AG09319 (cell line): Measurements from ENCODE around the gene MYORG.

Experiments
- DNase-seq: peaks from one replicate; pipeline ENCODE4 v3.0.0-alpha.2; 2010; ENCODE audit warnings: low read depth; ENCODE audit errors: extremely low read depth
- CTCF ChIP-seq: IDR thresholded peaks from 2 replicates; pipeline ENCODE4 v1.5.1; 2011; ENCODE audit warnings: low read depth, mild to moderate bottlenecking, inconsistent platforms, low read length, moderate library complexity

The MYORG gene

DNA sequence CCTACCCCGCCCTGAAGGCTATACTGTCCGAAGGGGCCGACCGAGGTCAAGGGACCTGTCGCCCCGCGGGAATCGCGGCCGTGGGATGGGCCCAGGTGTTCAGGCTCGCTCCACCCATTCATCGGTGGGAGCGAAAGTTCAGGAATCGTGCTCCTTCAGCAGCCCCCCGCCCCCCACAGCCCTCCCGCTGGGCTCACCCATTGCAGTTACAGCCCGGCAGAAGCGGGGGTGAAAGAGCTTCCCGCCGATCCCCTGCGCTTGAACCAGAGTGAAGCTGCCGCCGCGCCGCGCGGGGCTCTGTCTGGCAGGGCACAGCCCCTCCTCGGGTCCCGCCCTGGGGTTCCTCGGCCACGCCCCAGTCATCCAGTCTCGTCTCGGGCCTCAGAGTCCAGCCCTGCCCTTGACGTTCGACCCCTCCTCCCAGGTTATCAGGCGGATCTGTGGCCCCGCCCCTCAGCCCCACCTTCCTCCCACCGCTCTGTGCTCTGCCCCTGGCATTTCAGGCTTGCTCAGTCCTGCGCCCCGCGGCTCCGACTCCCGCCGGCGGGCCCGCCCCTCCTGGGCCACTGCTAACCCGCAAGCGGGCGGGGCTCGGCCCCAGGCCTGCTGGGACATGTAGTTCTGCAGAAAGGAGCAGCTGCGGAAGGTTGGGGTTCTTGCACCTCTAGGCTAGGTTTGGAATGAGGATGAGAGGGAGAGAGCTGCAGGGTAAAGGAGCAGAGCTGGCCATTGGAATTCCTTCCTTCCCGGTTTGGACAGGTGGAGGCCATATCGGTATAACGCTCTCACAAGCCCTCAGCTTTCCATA, at the start of gene MYORG:
Gene MYORG (minus strand): TSS at position 303 of the 808 bp plus-strand sequence. CDS start 3,955 bp downstream, outside the sequence.
- peak; percentile 57 for DNase-seq
- TF ChIP-seq CTCF = no peak

DNA sequence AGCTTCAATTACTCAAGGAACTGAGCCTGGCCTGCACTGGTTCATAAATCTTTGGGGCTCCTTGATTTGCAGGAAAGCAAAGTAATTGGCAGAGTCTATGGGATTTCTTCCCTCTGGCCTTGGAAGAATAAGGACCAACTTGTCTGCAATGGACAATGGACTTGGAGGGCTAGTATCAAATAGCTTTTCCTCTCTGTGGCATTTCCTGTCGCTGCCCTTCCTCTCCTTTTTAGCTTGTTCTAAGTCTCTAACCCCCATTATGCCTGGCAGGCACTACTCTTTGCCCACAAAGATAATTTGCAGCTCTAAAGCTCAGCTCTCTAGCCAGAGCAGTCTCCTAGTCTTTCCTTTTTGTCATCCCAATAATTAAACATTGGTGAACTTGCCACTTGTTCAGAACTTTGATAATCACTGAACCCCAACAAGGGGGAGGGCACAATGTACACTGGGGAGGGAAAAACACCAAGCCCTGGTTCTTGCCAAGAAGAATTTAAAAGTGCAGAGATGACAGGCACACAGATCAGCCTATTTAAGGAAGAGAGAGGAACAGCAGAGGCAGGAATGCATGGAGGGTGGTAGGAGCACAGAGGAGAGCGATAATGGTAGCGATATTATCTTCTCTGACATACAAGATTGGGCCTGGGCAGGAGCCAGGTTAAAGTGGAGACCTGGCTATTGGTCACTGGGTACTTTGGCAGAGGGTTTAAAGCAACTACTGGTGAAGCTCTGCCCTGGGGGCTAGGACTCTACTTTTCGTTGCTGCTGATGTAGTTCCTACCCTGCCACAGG, 43.2 kb upstream of the MYORG start:
- TF ChIP-seq CTCF = no peak
- DNase-seq = no peak

GRCh38 chr9:34417734-34418133, 41.0 kb upstream of the MYORG start:
- no peak for DNase-seq
- TF ChIP-seq CTCF = no peak

DNA sequence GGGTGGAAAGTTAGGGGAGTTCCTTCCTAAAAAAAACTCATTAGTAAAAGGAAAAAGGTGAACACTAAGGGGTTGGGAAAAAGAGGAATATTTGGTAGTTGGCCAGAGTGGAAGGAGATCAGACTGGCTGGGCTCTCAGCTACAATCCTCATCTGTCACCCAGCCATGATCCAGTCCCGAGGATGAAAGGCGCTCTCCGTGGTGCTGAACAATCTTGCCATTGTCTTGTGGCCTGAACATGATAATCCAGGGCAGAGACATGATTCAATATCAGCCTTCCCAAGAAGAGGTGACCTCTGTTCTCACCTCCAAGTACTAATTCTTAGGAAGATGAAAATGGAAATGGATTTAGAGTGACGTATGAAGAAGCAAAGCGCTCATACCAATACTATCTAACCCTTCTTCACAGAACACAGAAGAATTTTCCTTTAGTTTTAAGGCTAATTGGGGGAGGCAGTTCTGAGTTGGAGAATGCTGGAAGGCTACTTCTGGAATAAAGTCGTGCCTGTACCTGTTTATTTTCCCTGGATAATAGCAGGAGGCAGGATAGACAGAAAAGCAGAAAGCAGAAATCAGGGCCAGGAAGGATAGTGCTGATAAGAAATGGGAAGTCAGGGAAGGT, 36.6 kb upstream of the MYORG start:
- TF ChIP-seq CTCF = no peak
- no peak for DNase-seq

GRCh38 chr9:34412336-34412735, 35.6 kb upstream of the MYORG start:
- TF ChIP-seq CTCF = no peak
- no peak for DNase-seq

- no peak for DNase-seq
- TF ChIP-seq CTCF = no peak
These were observed 32.5 kb upstream of the MYORG start for GRCh38 chr9:34409154-34409553.

DNA sequence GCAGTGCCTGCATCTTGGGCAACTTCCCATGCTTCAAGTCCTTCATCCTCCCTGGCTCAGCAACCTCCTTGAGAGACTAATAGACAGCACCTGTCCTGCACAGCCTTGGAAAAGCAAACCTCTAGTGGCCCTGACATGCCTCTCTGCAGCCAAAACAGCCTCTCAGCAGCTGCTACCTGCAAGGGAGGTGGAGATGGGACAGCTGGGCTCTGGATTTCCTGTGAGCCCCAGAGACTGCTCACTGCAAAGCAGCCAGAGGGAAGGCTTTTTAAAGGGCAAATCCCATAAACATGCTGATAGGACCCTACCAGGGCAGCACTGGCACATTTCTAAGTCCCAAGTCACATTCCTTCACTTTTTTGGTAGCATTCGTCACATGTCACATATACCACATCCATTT, 31.5 kb upstream of the MYORG start:
- no peak for TF ChIP-seq CTCF
- no peak for DNase-seq
